Fibroblast of upper back skin (primary cell): ENCODE measurements around the gene AMHR2.

ENCODE experiments used
- DNase-seq: peaks from one replicate; pipeline ENCODE4 v3.0.0-alpha.2; 2013

Gene AMHR2

GRCh38 chr12:53453953-53454640, 30.4 kb downstream of the AMHR2 start:
- DNase-seq: no peak

GRCh38 chr12:53454707-53455106, 31.1 kb downstream of the AMHR2 start:
- DNase-seq: no peak

- DNase-seq: no peak
These were observed 33.2 kb downstream of the AMHR2 start for GRCh38 chr12:53456654-53457366.

GRCh38 chr12:53459097-53459496, 35.4 kb downstream of the AMHR2 start:
- no peak for DNase-seq

- no peak for DNase-seq
These were observed 37.4 kb downstream of the AMHR2 start for GRCh38 chr12:53461059-53461458.

GRCh38 chr12:53461591-53461990, 37.9 kb downstream of the AMHR2 start:
- no peak for DNase-seq

- DNase-seq: no peak
These were observed 39.3 kb downstream of the AMHR2 start for GRCh38 chr12:53462935-53463334.

GRCh38 chr12:53463802-53464560, 40.3 kb downstream of the AMHR2 start:
- DNase-seq: no peak

GRCh38 chr12:53464685-53465418, 41.2 kb downstream of the AMHR2 start:
- DNase-seq: no peak

- DNase-seq: no peak
These were observed 42.0 kb downstream of the AMHR2 start for GRCh38 chr12:53465679-53466078.

- DNase-seq: no peak
These were observed 43.0 kb downstream of the AMHR2 start for GRCh38 chr12:53466640-53467039.

- no peak for DNase-seq
These were observed 43.4 kb downstream of the AMHR2 start for GRCh38 chr12:53467082-53467481.

- DNase-seq: no peak
These were observed 44.2 kb downstream of the AMHR2 start for GRCh38 chr12:53467880-53468279.

- no peak for DNase-seq
These were observed 44.6 kb downstream of the AMHR2 start for GRCh38 chr12:53468282-53468681.

GRCh38 chr12:53472056-53472582, 48.5 kb downstream of the AMHR2 start:
- no peak for DNase-seq

- no peak for DNase-seq
These were observed 50.4 kb downstream of the AMHR2 start for GRCh38 chr12:53474077-53474476.

GRCh38 chr12:53474819-53475218, 51.2 kb downstream of the AMHR2 start:
- no peak for DNase-seq

- DNase-seq: peak; percentile 46
These were observed 53.1 kb downstream of the AMHR2 start for GRCh38 chr12:53476769-53477209.

GRCh38 chr12:53478865-53479264, 55.2 kb downstream of the AMHR2 start:
- DNase-seq: no peak

- DNase-seq: no peak
These were observed 55.7 kb downstream of the AMHR2 start for GRCh38 chr12:53479331-53479730.

- no peak for DNase-seq
These were observed 57.1 kb downstream of the AMHR2 start for GRCh38 chr12:53480491-53481442.
